Ectodermal cell (in vitro differentiated cells): ENCODE measurements around the gene PDXP.
A peak's percentile ranks its signal among the peaks of the same experiment; 100 is the strongest.

Experiments
- H3K27ac ChIP-seq: 2 replicates; pipeline ENCODE4 v1.7.0; 2013; ENCODE audit warnings: mild to moderate bottlenecking, low read depth, low read length; ENCODE audit not compliant: insufficient read depth, poor library complexity, severe bottlenecking
- H3K27me3 ChIP-seq: 2 replicates; pipeline ENCODE4 v1.7.0; 2013; ENCODE audit warnings: mild to moderate bottlenecking, low read length; ENCODE audit not compliant: insufficient read depth, control insufficient read depth, poor library complexity, severe bottlenecking
- H3K36me3 ChIP-seq: one replicate; pipeline ENCODE4 v1.7.0; 2013; ENCODE audit warnings: low read length; ENCODE audit not compliant: control insufficient read depth, insufficient read depth
- H3K4me1 ChIP-seq: one replicate; pipeline ENCODE4 v1.7.0; 2013; ENCODE audit warnings: low read length; ENCODE audit not compliant: control insufficient read depth, insufficient read depth
- H3K4me3 ChIP-seq: 2 replicates; pipeline ENCODE4 v1.7.0; 2013; ENCODE audit warnings: low read depth, low read length, control low read depth; ENCODE audit not compliant: insufficient read depth
- H3K9me3 ChIP-seq: 2 replicates; pipeline ENCODE4 v1.7.0; 2013; ENCODE audit warnings: mild to moderate bottlenecking, low read length, moderate library complexity; ENCODE audit not compliant: control insufficient read depth
- WGBS, 2 experiments: methylation state at CpG; one replicate each; pipeline ENCODE4 v1.1.7; 2013; ENCODE audit warnings: missing lambda C conversion rate in 2 of 2; 5-methylcytosine and 5-hydroxymethylcytosine counted together

Gene PDXP

GRCh38 chr22:37697538-37697835 lies 39.0 kb downstream of the PDXP start:
- 6% methylated on average over 3 of the region's 3 CpGs for WGBS, 2 experiments
- H3K4me1 ChIP-seq: no peaks in the 10 kb centered on the region
- H3K36me3 ChIP-seq: peaks cover 3% of the 10 kb centered on the region
- peak overlapping the region; percentile 40 for H3K4me3 ChIP-seq
- H3K9me3 ChIP-seq: no peaks in the 10 kb centered on the region
- no peak overlapping the region for H3K27ac ChIP-seq
- H3K27me3 ChIP-seq: no peaks in the 10 kb centered on the region

- 93 to 95% methylated on average over 8 of the region's 8 CpGs for WGBS, 2 experiments
- H3K36me3 ChIP-seq: no peaks in the 10 kb centered on the region
- no peaks in the 10 kb centered on the region for H3K27me3 ChIP-seq
- no peak overlapping the region for H3K4me3 ChIP-seq
- H3K4me1 ChIP-seq: no peaks in the 10 kb centered on the region
- no peaks in the 10 kb centered on the region for H3K9me3 ChIP-seq
- no peak overlapping the region for H3K27ac ChIP-seq
Observed at GRCh38 chr22:37701141-37701786, 42.7 kb downstream of the PDXP start.

GRCh38 chr22:37703906-37704305 lies 45.4 kb downstream of the PDXP start:
- H3K27me3 ChIP-seq: no peaks in the 10 kb centered on the region
- no peak overlapping the region for H3K27ac ChIP-seq
- H3K36me3 ChIP-seq: no peaks in the 10 kb centered on the region
- H3K4me3 ChIP-seq: no peak overlapping the region
- H3K9me3 ChIP-seq: no peaks in the 10 kb centered on the region
- no peaks in the 10 kb centered on the region for H3K4me1 ChIP-seq
- 90 to 92% methylated on average over 7 of the region's 7 CpGs for WGBS, 2 experiments

- Histone ChIP-seq H3K4me1 (no peaks in the 10 kb centered on the region), H3K27me3 (no peaks in the 10 kb centered on the region), H3K27ac (no peak overlapping the region), H3K4me3 (no peak overlapping the region), H3K9me3 (no peaks in the 10 kb centered on the region), H3K36me3 (no peaks in the 10 kb centered on the region)
- WGBS, 2 experiments: 91 to 96% methylated on average over 3 of the region's 3 CpGs
Observed at GRCh38 chr22:37704645-37705044, 46.1 kb downstream of the PDXP start.

GRCh38 chr22:37705205-37705604 lies 46.7 kb downstream of the PDXP start:
- no peak overlapping the region for H3K4me3 ChIP-seq
- no peaks in the 10 kb centered on the region for H3K27me3 ChIP-seq
- no peak overlapping the region for H3K27ac ChIP-seq
- 98% methylated on average over 3 of the region's 3 CpGs for WGBS, 2 experiments
- H3K4me1 ChIP-seq: no peaks in the 10 kb centered on the region
- no peaks in the 10 kb centered on the region for H3K9me3 ChIP-seq
- no peaks in the 10 kb centered on the region for H3K36me3 ChIP-seq

GRCh38 chr22:37708580-37709444 lies 50.3 kb downstream of the PDXP start:
- WGBS, 2 experiments: 93% methylated on average over 25 of the region's 25 CpGs
- no peaks in the 10 kb centered on the region for H3K9me3 ChIP-seq
- H3K4me3 ChIP-seq: no peak overlapping the region
- H3K27me3 ChIP-seq: no peaks in the 10 kb centered on the region
- no peaks in the 10 kb centered on the region for H3K36me3 ChIP-seq
- H3K27ac ChIP-seq: no peak overlapping the region
- H3K4me1 ChIP-seq: no peaks in the 10 kb centered on the region

- no peaks in the 10 kb centered on the region for H3K9me3 ChIP-seq
- no peaks in the 10 kb centered on the region for H3K27me3 ChIP-seq
- no peak overlapping the region for H3K27ac ChIP-seq
- H3K36me3 ChIP-seq: no peaks in the 10 kb centered on the region
- whole genome bisulfite sequencing, 2 experiments: 90% methylated on average over 15 of the region's 15 CpGs
- no peak overlapping the region for H3K4me3 ChIP-seq
- no peaks in the 10 kb centered on the region for H3K4me1 ChIP-seq
Observed at GRCh38 chr22:37709445-37709765, 50.9 kb downstream of the PDXP start.

GRCh38 chr22:37710675-37711074 lies 52.2 kb downstream of the PDXP start:
- Histone ChIP-seq H3K27me3 (no peaks in the 10 kb centered on the region), H3K4me3 (no peak overlapping the region), H3K36me3 (no peaks in the 10 kb centered on the region), H3K9me3 (no peaks in the 10 kb centered on the region), H3K4me1 (no peaks in the 10 kb centered on the region), H3K27ac (no peak overlapping the region)
- 91 to 94% methylated on average over 3 of the region's 3 CpGs for WGBS, 2 experiments

- no peaks in the 10 kb centered on the region for H3K4me1 ChIP-seq
- 91 to 94% methylated on average over 10 of the region's 10 CpGs for WGBS, 2 experiments
- H3K4me3 ChIP-seq: no peak overlapping the region
- no peaks in the 10 kb centered on the region for H3K27me3 ChIP-seq
- no peaks in the 10 kb centered on the region for H3K36me3 ChIP-seq
- no peak overlapping the region for H3K27ac ChIP-seq
- no peaks in the 10 kb centered on the region for H3K9me3 ChIP-seq
Observed at GRCh38 chr22:37711490-37711889, 53.0 kb downstream of the PDXP start.

GRCh38 chr22:37713761-37714160 lies 55.2 kb downstream of the PDXP start:
- Histone ChIP-seq H3K27ac (no peak overlapping the region), H3K9me3 (no peaks in the 10 kb centered on the region), H3K4me1 (no peaks in the 10 kb centered on the region), H3K27me3 (no peaks in the 10 kb centered on the region), H3K4me3 (no peak overlapping the region), H3K36me3 (no peaks in the 10 kb centered on the region)
- 92 to 96% methylated on average over 7 of the region's 7 CpGs for WGBS, 2 experiments
